Transverse colon (tissue), 4 donors: ENCODE results near the gene PAQR9.

ENCODE experiments used
- POLR2AphosphoS5 ChIP-seq, 3 donors: sonication (generic); formaldehyde crosslinking; IDR thresholded peaks; one replicate each; pipeline ENCODE4 v1.6.1; 2016; ENCODE audit warnings: antibody characterized with exemption in 3 of 3
- TF ChIP-seq, protein P1 (sequence below), 5 experiments: fragments of 200-600 bp in 3 of 5; fragments of 450-650 bp in 2 of 5; sonication (generic) in 3 of 5; IDR thresholded peaks; 1 replicate in 2 of 5; 2 replicates in 3 of 5; pipeline ENCODE4 v1.5.1; 2016 to 2017; ENCODE audit warnings: antibody characterized with exemption in 5 of 5, inconsistent platforms in 3 of 5, mild to moderate bottlenecking in 2 of 5, moderate library complexity in 1 of 5

DNA sequence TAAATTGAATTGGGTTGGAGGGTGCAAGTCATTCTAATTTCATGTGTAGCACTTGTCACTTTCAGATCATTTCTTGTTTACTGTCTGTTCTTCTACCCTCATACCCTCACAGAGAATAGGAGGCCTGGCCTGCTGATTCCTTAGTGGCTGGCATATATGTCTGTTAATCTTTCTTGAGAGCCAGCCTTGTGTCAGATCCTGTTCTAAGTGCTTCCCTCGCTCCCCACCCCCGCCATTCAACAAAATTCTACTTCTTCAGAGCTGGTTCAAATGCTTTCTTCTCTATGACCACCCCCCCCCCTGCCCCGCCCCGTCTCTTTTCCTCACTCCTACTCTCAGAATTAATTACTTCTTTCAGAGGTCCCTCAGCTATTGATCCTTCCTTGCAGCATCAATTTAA lies 36.4 kb upstream of the PAQR9 start:
- TF ChIP-seq, protein P1, sequence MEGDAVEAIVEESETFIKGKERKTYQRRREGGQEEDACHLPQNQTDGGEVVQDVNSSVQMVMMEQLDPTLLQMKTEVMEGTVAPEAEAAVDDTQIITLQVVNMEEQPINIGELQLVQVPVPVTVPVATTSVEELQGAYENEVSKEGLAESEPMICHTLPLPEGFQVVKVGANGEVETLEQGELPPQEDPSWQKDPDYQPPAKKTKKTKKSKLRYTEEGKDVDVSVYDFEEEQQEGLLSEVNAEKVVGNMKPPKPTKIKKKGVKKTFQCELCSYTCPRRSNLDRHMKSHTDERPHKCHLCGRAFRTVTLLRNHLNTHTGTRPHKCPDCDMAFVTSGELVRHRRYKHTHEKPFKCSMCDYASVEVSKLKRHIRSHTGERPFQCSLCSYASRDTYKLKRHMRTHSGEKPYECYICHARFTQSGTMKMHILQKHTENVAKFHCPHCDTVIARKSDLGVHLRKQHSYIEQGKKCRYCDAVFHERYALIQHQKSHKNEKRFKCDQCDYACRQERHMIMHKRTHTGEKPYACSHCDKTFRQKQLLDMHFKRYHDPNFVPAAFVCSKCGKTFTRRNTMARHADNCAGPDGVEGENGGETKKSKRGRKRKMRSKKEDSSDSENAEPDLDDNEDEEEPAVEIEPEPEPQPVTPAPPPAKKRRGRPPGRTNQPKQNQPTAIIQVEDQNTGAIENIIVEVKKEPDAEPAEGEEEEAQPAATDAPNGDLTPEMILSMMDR (IDR thresholded peaks at IDR 0.05), result no peak
- TF ChIP-seq POLR2AphosphoS5 (IDR thresholded peaks at IDR 0.05), result no peak
